Tibial artery (tissue), 4 donors: ENCODE data around the gene PLD6.

ENCODE experiments used
- DNase-seq, 2 donors: peaks; one replicate each; pipeline ENCODE4 v3.0.0-alpha.2; 2019
- H3K27ac ChIP-seq, 2 donors: fragments of 200-600 bp; sonication (generic) in 1 of 2; 1 replicate in 1 of 2; 2 replicates in 1 of 2; pipeline ENCODE4 v1.5.1; 2018 to 2019; ENCODE audit warnings: mild to moderate bottlenecking in 1 of 2
- H3K27me3 ChIP-seq, 2 donors: fragments of 200-600 bp; sonication (generic) in 1 of 2; one replicate each; pipeline versions ENCODE4 v1.5.1 to v1.6.0; 2016 to 2019
- H3K36me3 ChIP-seq, 3 donors: fragments of 200-600 bp; sonication (generic) in 2 of 3; one replicate each; pipeline ENCODE4 v1.5.1; 2016 to 2019; ENCODE audit warnings: mild to moderate bottlenecking in 2 of 3
- H3K4me1 ChIP-seq, 4 donors: fragments of 200-600 bp; sonication (generic) in 2 of 4; 1 replicate in 3 of 4; 2 replicates in 1 of 4; pipeline ENCODE4 v1.5.1; 2016 to 2019
- H3K4me3 ChIP-seq, 2 donors: fragments of 200-600 bp; sonication (generic) in 1 of 2; 1 replicate in 1 of 2; 2 replicates in 1 of 2; pipeline ENCODE4 v1.5.1; 2018 to 2019; ENCODE audit warnings: mild to moderate bottlenecking in 2 of 2
- H3K9me3 ChIP-seq, 3 donors: fragments of 200-600 bp; sonication (generic) in 1 of 3; one replicate each; pipeline ENCODE4 v1.5.1; 2016 to 2019
- CTCF ChIP-seq, 2 experiments: fragments of 200-600 bp in 1 of 2; fragments of 450-650 bp in 1 of 2; IDR thresholded peaks; one replicate each; pipeline ENCODE4 v1.5.1; 2017 to 2019; ENCODE audit warnings: antibody characterized with exemption in 2 of 2, mild to moderate bottlenecking in 1 of 2, moderate library complexity in 1 of 2
- intact Hi-C: fragments of 100-400 bp; cut with DNase I; formaldehyde crosslinking; loops from one replicate; pipeline ENCODE4 v1.15.0; 2023; ENCODE audit warnings: low total_unique reads

Gene PLD6

GRCh38 chr17:17246879-17247278 is 40.7 kb upstream of the PLD6 start:
- no peak overlapping the region for H3K27ac ChIP-seq
- no peaks in the 10 kb centered on the region for H3K27me3 ChIP-seq
- no peaks in the 10 kb centered on the region for H3K9me3 ChIP-seq
- TF ChIP-seq CTCF (IDR thresholded peaks at IDR 0.05) = no peak
- no peak overlapping the region for H3K4me3 ChIP-seq
- DNase-seq = no peak
- H3K36me3 ChIP-seq = peaks cover 34 to 66% (median 52%) of the 10 kb centered on the region in 3 donors
- H3K4me1 ChIP-seq = no peaks in the 10 kb centered on the region
- intact Hi-C loops = no loop called here

- DNase-seq = no peak
- Histone ChIP-seq H3K36me3 (peaks cover 24 to 30% (median 28%) of the 10 kb centered on the region in 3 donors), H3K9me3 (no peaks in the 10 kb centered on the region), H3K27ac (no peak overlapping the region), H3K27me3 (no peaks in the 10 kb centered on the region), H3K4me1 (peaks cover 0 to 4% (median 2%) of the 10 kb centered on the region in 4 donors), H3K4me3 (no peak overlapping the region)
- TF ChIP-seq CTCF (IDR thresholded peaks at IDR 0.05) = no peak
- intact Hi-C loops = no loop called here
These were observed 37.0 kb upstream of the PLD6 start for GRCh38 chr17:17243163-17243562.

- intact Hi-C loops = no loop called here
- no peak for TF ChIP-seq CTCF (IDR thresholded peaks at IDR 0.05)
- Histone ChIP-seq H3K9me3 (no peaks in the 10 kb centered on the region), H3K4me1 (peaks cover 0 to 9% (median 4%) of the 10 kb centered on the region in 4 donors), H3K4me3 (no peak overlapping the region), H3K27ac (no peak overlapping the region), H3K36me3 (peaks cover 16 to 21% (median 19%) of the 10 kb centered on the region in 3 donors), H3K27me3 (no peaks in the 10 kb centered on the region)
- DNase-seq = no peak
These were observed 36.1 kb upstream of the PLD6 start for GRCh38 chr17:17242246-17242645.

- Histone ChIP-seq H3K27me3 (no peaks in the 10 kb centered on the region), H3K4me3 (no peak overlapping the region), H3K36me3 (peaks cover 10 to 15% (median 13%) of the 10 kb centered on the region in 3 donors), H3K9me3 (no peaks in the 10 kb centered on the region), H3K4me1 (peaks cover 0 to 9% (median 4%) of the 10 kb centered on the region in 4 donors), H3K27ac (no peak overlapping the region)
- DNase-seq = no peak
- intact Hi-C loops = no loop called here
- TF ChIP-seq CTCF (IDR thresholded peaks at IDR 0.05) = no peak
These were observed 35.5 kb upstream of the PLD6 start for GRCh38 chr17:17241656-17242055.

GRCh38 chr17:17239832-17240231 is 33.7 kb upstream of the PLD6 start:
- DNase-seq = no peak
- intact Hi-C loops = loop anchor here (5.0 to 10.0 kb wide), 2 partner anchors 88 to 235 kb away; no protein-coding TSS in a partner anchor

More at GRCh38 chr17:17239832-17240231, 33.7 kb upstream of the PLD6 start:
- Histone ChIP-seq H3K27ac (no peak overlapping the region), H3K4me3 (no peak overlapping the region), H3K36me3 (no peaks in the 10 kb centered on the region), H3K4me1 (peaks cover 0 to 24% (median 15%) of the 10 kb centered on the region in 4 donors), H3K27me3 (no peaks in the 10 kb centered on the region), H3K9me3 (no peaks in the 10 kb centered on the region)
- no peak for TF ChIP-seq CTCF (IDR thresholded peaks at IDR 0.05)
